HS-5 (cell line): ENCODE results near the gene CACNA1S.
A peak's percentile ranks its signal among the peaks of the same experiment; 100 is the strongest.

Experiments
- DNase-seq: peaks from one replicate; pipeline ENCODE4 v3.0.0-alpha.2; 2012; ENCODE audit warnings: low read depth

The CACNA1S gene

DNA sequence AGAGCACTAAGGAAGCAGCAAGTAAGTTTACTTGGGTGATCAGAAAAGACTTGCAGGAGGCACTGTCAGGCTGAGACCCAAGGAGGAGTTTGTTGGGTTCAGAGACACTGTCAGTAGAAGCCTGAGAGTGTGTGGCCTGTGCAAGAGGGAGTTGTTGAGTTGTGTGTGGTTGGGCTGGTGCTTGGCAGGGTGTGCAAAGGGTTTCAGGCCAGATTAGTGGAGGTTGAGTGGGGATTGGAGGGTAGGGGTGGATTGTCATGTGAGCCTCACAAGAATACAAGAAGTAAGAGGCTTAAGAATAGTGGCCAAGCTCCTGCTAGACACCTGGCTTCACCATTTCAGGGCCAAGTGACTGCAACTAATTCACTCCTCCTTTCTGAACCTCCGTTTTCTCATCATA, 79.8 kb downstream of the CACNA1S start:
- DNase-seq, result no peak

DNA sequence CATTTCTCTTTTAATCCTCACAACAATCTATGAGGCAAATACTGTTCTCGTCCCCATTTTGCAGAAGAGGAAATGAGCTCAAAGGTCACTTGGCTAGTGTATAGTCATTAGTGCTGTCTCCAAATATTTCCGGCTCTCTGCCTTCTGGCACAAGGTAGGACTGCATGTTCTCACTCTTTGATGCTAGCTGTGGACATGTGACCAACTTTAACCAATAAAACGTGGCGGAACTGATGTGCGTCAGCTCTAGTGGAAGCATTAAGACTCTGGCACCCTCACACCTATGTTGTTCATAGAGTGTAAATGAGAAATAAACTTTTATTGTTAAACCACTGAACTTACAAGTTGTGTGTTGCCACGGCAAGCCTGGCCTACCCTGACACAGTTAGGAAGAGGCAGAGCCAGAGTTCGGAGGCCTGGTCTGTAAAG, 83.8 kb downstream of the CACNA1S start:
- DNase-seq, result no peak

DNA sequence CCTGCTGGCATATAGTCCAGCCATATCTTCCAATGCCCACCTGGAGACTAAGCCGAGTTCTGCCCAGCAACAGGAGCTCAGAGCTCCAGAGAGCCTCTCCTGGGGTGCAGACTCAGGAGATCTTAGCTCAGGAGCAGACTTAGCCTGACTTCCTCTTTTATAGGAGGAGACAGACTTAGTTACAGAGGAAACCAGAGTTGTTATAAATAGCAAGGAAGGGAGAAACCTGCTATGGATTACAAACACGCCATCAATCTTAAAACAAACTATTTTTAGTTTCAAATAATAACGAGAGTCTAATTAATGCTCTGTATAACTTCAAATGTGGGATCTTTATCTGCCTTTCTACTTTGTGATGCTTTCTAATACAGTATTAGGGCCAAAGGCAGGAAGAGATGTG, 85.4 kb downstream of the CACNA1S start:
- no peak for DNase-seq

DNA sequence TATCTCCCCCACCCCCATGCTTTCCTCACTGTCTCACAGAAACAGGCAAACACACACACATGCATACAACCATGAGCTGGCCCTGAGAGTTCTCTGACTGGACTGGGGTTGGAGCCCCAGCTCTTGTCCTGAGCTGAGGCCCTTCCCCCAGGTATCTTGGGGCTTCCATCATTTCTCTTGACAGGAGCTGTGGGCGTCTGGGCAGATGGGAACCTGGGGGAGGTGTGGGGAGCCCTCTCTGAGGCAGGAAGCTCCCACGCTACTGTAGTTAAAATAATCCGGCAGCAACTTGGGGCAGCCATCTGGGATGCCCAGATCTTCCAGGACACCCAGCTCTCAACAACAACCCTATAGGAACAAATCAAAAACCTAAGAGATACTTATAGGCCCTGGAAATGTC, 86.0 kb downstream of the CACNA1S start:
- DNase-seq, result no peak

DNA sequence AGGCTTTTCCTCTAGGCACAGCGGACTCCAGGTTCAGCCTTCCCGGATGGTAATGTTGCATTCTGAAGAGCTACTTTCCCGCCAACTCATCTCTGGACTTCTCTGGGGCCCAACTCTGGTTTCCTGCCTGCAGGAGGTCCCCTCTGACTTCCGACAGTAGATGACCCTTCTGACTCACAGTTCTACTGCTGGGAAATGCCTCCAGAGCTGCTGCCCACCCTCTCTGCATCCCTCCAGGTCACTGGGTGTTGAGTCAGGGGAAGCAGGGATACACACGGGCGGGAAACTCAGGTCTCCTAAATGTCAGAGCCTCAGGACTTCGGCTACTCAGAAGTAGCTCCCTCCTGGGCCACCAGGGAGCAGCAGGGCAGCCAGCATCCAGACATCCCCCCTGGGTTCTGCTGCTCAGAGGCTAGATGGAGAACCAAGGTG, 86.6 kb downstream of the CACNA1S start:
- no peak for DNase-seq

DNA sequence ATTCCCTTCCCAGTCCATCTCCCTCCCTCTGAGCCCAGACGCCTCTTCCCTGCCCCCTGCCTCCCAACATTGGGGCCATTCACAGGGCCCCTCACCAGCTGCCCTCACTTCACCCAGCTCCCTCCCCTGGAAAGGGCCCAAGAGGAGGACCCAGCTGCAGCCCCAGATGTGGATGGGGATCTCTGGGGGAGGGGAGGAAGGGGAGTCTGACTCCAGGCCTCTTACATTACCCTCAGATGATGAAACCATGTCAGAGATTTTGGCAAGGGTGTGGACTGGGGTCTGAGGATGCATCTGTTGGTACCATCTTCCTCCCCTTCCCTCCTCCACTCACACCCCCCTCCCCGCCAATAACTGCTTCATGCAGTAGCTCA, 87.6 kb downstream of the CACNA1S start:
- DNase-seq, result no peak

DNA sequence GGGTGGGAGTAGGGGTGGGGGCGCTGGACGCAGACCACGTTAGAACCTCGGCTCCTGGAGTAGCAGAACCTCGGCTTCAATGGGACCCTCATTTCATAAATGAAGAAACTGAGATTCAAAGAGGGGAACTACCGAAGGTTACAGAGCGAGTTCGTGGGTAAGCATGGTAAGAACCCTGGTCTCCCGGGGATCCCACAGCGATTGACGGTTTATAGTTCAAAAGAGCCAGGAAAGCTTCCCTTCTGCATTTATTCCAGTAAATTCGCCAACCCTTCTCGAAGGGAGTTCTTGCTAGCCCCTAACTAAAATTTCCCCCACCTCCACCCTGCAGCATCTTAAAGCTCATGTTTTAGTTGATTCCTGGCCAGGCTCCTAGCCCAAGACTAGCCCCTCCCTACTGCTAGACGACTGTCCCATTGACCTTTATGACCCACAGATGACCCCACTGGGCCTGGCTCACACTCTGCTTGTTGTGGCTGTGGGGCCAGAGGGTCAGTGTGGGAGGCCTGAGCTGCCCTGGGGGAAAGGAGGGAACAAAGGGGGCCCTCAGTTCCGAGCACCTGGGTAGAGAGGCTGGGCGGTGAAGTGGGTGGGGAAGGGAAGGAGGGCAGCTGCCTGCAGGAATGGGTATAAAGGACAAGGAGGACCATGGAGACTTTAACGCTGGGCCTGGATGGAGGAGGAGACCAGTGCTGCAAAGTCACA, 88.2 kb downstream of the CACNA1S start:
- DNase-seq, result no peak

DNA sequence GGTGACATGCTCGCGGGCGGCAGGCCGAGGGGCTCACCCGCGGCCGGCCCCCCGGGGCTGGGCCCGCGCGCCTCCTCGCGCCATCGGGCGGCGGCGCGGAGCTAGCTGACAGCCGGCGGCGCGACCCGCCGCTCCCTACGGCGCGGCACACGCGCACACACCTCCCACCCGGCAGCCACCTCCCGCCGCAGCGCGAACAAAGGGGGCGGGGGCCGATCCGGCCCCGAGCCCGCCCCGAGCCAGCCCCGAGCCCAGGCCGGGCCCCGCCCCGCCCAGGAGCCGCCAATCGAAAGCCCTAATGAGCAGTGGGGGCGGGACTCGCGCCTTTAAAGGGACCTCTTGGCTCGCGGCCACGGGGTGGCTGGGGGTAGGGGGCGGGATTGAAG, 88.7 kb downstream of the CACNA1S start, which contains the start of gene KIF21B:
TSS of gene KIF21B (minus strand) at position 198 of the 386 bp plus-strand sequence. CDS start 331 bp downstream, outside the sequence.
- DNase-seq, result no peak

DNA sequence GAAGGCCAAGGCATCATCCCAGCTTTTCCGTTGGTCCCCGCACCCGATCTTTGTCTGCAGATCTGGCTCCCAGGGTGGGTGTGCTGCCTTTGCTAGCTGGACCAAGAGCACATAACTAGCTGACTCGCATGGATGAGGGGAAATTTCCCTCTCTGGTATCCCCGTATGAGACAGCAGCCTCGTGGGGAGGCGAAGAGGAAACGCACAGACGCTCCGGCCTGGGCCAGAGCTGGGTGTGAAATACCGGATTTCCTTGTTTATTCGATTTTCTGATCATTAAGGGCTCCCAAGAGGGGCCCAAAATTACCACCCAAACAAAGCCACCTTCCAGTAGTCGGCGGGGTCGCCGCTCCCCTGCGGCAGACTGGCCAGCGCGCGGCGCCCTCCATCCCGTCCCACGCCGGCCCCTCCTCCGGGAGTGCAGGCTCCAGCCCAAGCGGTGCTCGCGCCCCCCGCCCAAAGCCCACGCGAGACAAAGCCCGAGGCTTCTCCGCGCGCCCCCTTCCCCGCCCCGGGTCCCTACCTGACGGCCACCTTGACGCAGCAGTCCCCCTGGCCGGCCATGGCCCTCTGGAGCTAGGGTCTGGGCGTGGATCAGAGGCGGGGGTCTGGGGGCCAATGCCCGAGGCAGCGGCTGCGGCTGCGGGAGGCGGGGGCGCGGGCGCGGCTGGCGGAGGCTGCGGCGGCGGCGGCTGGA, 89.3 kb downstream of the CACNA1S start:
- DNase-seq, result no peak

DNA sequence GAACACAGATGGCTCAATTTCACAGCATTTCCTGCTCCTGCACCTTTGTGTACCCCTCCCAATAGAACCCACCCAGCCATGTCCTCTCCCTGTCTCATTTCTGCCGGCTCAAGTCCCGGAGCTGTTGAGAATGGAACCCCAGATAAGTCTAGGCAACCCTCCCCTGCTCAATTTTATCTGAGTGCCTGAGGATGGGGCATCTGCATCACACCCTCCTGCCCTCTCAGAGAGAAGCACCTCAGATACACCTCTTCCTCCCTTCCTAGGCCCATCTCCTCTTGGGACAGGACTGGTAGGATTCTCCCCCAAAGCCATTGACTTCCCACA, 89.8 kb downstream of the CACNA1S start:
- DNase-seq, result no peak

DNA sequence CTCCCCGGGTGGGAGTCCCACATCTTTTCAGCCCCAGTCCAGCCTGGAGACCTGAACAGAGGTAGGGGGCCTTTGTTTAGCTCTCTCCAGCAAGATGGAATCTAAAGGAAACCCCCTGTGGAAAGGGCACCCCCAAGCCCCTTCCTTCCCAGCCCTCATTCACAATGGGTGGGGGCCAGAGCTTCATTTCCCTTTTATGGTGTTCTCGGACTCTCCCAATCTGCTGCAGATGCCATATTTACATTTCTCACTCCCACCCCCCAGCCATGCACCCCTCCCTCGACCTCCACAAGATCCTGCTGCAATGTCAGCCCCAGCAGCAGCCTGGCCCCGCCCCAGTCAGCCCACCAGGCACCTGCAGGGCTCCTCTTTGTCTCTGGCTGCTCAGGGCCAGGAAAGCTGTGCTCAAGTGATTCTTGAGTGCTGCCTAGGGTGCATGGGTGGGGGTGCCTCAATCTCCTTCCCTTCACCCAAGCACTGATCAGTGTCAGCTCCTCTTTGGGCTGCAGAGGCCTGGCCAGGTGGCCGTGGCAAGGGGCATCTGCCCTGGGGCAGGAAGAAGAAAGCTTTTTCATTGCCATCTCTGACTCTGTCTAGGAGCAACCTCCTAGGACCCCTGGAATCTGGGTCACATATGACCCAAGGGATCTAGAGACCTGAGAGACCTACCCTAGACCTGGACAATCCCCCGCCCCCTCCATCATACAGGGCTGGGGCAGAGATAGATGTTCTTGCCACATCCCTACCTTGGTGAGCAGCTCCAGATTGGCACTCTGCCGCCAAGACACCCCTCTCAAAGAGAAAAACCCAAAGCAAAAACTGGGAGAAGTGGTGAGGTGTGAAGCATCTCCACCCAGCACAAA, 90.4 kb downstream of the CACNA1S start:
- DNase-seq, result no peak

DNA sequence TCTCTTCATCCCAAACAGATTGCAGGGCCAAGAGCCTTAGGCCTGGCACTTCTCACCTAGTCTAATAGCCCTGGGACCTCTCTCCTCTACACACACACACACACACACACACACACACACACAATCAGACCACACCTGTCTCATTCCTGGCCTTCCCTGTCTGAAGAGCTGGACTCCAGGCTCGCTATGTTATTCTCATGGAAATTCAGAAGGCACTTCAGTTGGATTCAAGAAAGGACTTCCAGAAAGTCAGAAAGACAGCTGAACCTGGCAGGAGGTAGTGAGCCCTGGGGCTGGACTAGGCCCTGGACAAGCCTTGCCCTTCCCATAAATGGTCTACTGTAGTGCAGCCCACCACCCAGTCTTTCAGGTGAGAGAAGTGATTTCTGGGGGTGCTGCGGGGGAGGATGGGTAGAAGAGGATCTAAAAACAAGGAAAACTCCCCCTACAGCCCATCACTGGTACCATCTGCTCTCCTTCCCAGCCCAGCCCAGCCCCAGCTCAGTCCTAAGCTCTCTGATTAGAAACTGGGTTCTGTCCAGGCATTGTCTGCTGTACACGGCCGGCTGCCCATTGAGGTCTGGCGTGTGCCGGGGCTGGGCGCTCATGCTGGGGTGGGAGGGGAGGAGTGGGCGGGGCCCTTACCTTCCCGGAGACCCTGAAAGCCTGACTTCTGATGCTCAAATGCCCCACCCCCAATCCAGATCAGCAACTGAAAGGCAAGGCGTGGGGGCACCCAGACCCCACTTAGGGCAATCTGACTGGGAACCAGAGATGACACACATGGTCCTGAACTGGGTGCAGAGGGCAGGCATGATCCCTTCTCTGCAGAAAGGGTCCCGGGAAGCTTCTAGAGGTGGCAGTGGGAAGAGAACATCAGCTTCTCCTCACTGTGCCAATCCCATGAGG, 91.3 kb downstream of the CACNA1S start:
- DNase-seq, result no peak

DNA sequence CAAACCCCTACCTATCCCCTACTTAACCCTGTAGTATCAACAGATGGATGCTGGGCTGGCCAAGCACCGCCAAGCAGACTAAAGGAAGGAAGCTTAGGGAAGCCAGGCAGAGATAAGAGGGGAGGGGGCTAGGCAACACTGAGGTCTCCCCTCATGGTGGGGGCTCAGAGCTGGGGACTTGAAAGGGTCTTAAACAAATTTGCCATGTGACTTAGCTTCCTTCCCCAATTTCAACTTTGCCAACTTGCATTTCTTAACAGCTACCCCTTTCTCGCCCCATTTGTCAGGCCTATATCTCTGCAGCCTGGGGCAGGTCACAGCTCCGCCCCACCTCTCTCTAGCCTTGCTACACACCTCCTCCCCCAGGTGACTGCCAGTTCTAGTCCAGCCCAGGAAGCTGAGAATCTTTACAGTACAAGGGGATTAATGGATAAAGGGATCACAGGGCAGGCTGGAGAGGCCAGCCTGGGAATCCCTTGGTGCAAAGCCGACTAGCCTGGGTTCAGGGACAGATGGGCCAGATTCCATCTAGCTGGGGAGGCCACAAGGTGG, 92.1 kb downstream of the CACNA1S start:
- no peak for DNase-seq

DNA sequence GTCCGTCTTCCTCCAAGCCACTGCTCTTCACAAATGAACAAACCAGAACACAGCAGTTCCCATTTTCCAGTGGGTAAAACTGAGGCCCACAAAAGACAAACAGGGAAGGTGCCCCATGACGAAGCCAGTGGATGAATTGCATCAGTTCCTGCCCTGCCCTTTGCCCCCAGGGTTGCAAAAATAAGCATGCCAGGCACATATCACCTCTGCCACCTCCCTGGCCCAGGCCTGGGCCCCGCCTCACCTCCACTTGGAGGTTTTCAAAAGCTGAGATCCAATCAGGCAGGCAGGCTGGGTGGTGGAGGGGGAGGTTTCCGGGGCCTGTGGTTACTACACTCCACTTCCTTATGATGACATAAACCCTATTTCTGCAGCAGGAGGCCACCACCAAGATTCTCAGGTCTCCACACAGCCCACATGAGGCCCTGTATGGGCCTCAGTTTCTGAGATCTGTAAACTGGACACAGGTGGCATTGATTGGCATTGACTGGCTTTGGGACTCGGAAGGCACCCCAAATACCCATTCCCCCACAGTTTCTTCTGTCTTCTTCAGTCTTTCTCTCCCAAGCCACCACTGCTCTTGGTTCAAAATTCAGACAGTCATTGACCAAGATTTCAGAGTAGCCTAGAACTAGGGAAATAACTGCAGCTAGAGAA, 92.8 kb downstream of the CACNA1S start:
- DNase-seq, result peak; percentile 23

DNA sequence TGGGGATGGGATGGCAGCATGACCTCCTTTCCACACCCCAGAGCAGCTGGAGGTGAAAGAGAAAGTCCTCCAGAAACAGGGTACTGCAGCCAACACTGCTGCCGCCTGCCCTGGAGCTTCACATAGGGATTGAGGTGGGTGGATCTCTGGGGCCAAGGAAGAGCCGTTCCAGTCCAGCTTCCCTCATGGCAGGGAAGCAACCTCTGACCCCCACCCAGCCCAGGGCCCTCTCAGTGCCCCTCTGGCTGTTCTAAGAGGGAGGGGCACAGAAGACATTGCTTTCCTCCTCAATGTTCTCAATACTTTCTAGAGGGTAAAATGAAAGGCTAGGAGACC, 94.4 kb downstream of the CACNA1S start:
- DNase-seq, result no peak

DNA sequence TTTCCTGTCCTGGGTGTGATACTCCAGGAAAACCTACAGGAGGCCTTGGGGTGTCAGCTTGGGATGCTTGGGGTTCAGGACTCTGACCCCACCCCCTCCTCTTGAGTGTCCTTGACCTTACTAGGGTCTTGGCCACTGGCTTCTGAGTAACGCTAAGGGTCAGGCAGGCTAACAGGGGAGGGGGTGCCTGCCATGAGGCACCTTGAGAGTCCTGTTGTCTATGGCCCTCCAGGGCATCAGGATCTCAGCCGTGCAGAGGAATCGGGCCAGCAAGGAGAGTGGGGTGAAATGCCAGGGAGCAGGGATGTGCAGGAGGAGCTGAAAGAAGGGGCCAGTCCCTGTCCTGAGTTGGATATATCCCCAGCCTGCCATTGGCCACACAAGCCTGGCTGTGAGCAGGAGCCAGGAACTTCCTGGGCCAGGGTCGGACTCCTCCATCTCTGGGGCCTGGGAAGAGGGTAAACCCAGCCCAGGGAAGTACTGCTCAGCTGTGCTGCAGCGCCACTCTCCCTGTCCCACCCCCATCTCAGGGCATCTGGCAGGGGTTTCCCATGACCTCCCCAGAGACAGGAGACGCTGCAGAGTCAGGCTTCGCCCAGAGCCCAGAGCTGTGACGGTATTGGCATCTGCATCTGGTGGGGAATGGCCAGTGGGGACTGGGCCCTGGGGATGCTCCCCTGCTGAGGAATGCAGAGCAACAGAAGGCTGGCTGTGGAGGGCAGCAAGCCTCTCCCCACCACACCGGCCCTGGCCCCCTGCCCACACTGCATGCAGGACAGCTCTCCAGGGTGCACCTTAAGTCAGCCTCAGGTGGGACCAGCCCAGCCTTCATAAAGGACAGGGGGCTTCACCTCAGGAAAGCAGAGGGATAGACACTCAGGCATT, 95.0 kb downstream of the CACNA1S start:
- DNase-seq, result no peak

DNA sequence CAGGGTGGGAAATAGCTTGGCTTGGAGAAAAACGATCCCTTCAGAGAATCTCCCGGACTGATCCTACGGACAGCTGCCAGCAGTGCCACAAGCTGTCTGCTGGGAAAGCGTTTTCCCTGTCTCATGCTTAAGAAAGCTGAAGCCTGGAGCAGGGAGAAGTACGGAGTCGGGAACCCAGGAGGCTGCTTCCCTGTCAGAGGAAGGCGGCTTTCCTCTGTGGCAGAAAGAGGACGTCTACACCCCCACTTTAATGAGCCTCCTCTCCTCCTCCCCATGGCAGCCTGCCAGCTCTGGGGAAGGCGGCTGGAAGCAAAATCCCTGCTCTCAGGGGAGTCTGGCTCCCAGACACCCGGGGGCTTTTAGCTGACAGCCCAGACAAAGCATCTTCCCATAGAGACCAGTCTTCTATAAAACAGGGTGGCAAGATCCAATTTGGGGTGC, 96.0 kb downstream of the CACNA1S start:
- no peak for DNase-seq

DNA sequence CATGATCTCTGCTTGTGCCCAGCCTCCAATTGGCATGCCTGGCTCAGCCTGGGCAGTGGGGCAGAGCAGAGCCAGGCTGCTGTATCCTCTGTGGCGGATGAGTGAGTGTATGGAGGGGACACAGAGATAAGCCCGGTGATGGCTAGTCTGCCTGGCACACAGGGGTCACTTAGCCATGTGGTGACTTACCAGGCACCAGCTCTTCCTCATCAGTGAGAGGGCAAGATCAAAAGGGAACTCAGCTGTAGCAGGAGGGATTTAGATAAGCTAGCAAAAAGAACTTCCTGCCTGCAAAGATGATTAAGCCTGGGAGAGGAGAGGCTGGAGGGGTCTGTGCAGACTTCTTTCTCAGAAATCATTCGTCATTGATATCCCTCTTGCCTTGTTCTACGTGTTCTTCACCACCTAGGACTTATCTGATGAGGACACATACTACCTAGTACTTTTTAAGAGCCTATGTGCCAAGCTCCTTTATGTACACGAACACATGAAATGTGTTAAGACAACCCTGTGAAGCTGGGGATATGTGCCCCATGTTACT, 96.6 kb downstream of the CACNA1S start:
- no peak for DNase-seq

DNA sequence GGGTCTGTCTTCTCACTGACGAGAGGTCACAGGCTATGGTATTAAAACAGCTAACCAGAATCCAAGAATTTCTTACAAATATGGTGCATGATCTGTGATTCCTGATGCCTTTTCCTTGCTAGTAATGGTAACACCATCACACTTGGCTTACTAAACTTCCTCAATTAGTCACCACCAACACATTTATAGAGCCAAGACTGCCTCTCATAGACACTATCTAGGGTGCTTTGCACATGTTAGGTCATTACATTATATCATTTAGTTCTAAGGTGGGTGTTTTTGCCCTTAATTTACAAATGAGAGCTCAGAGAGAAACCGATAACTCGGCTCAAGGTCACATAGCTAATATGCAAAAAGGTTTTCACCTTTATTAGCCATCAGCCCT, 97.4 kb downstream of the CACNA1S start:
- DNase-seq, result no peak
